ENCODE results near the gene ATP5F1B.

The ATP5F1B gene

GRCh38 chr12:56644654-56645053, 1.1 kb downstream of the ATP5F1B start:
- no peaks in the 10 kb centered on the region for H3K9me3 ChIP-seq (replicated peaks; ENCODE audit: low read length)
- peak overlapping the region; percentile 96 for H3K4me2 ChIP-seq (ENCODE audit: low read length)
- no peaks in the 10 kb centered on the region for H3K27me3 ChIP-seq (ENCODE audit: control insufficient read depth, insufficient read depth, low read length)
- peak overlapping the region; percentile 85 for H3K4me3 ChIP-seq (ENCODE audit: low read length)
- H3K9ac ChIP-seq (ENCODE audit: low read depth, low read length): peak overlapping the region; percentile 98
- H3K36me3 ChIP-seq (ENCODE audit: insufficient read depth, low read length): peaks cover 50% of the 10 kb centered on the region
- peaks cover 18% of the 10 kb centered on the region for H3K4me1 ChIP-seq (ENCODE audit: control insufficient read depth, insufficient read depth, low read length)

GRCh38 chr12:56641219-56641618, 4.6 kb downstream of the ATP5F1B start:
- Histone ChIP-seq H3K4me1 (ENCODE audit: control insufficient read depth, insufficient read depth, low read length) (peaks cover 23% of the 10 kb centered on the region), H3K9me3 (replicated peaks; ENCODE audit: low read length) (no peaks in the 10 kb centered on the region), H3K36me3 (ENCODE audit: insufficient read depth, low read length) (peaks cover 71% of the 10 kb centered on the region), H3K4me3 (ENCODE audit: low read length) (no peak overlapping the region), H3K9ac (ENCODE audit: low read depth, low read length) (no peak overlapping the region), H3K27me3 (ENCODE audit: control insufficient read depth, insufficient read depth, low read length) (no peaks in the 10 kb centered on the region), H3K4me2 (ENCODE audit: low read length) (no peak overlapping the region)

- Histone ChIP-seq H3K9me3 (replicated peaks; ENCODE audit: low read length) (no peaks in the 10 kb centered on the region), H3K36me3 (ENCODE audit: insufficient read depth, low read length) (peaks cover 42% of the 10 kb centered on the region), H3K9ac (ENCODE audit: low read depth, low read length) (peak overlapping the region; percentile 16), H3K4me3 (ENCODE audit: low read length) (no peak overlapping the region), H3K4me1 (ENCODE audit: control insufficient read depth, insufficient read depth, low read length) (peaks cover 25% of the 10 kb centered on the region), H3K4me2 (ENCODE audit: low read length) (no peak overlapping the region), H3K27me3 (ENCODE audit: control insufficient read depth, insufficient read depth, low read length) (no peaks in the 10 kb centered on the region)
Observed at GRCh38 chr12:56637621-56638020, 8.2 kb downstream of the ATP5F1B start.

GRCh38 chr12:56636675-56637540, 8.9 kb downstream of the ATP5F1B start:
- H3K4me1 ChIP-seq (ENCODE audit: control insufficient read depth, insufficient read depth, low read length): peaks cover 32% of the 10 kb centered on the region
- no peaks in the 10 kb centered on the region for H3K9me3 ChIP-seq (replicated peaks; ENCODE audit: low read length)
- H3K9ac ChIP-seq (ENCODE audit: low read depth, low read length): peak overlapping the region; percentile 82
- H3K27me3 ChIP-seq (ENCODE audit: control insufficient read depth, insufficient read depth, low read length): no peaks in the 10 kb centered on the region
- H3K4me2 ChIP-seq (ENCODE audit: low read length): peak overlapping the region; percentile 94
- peak overlapping the region; percentile 82 for H3K4me3 ChIP-seq (ENCODE audit: low read length)
- H3K36me3 ChIP-seq (ENCODE audit: insufficient read depth, low read length): peaks cover 35% of the 10 kb centered on the region

GRCh38 chr12:56635806-56636674, 9.7 kb downstream of the ATP5F1B start:
- H3K36me3 ChIP-seq (ENCODE audit: insufficient read depth, low read length): peaks cover 30% of the 10 kb centered on the region
- H3K4me3 ChIP-seq (ENCODE audit: low read length): peak overlapping the region; percentile 82
- peaks cover 33% of the 10 kb centered on the region for H3K4me1 ChIP-seq (ENCODE audit: control insufficient read depth, insufficient read depth, low read length)
- H3K4me2 ChIP-seq (ENCODE audit: low read length): peak overlapping the region; percentile 94
- no peaks in the 10 kb centered on the region for H3K9me3 ChIP-seq (replicated peaks; ENCODE audit: low read length)
- no peaks in the 10 kb centered on the region for H3K27me3 ChIP-seq (ENCODE audit: control insufficient read depth, insufficient read depth, low read length)
- peak overlapping the region; percentile 82 for H3K9ac ChIP-seq (ENCODE audit: low read depth, low read length)

GRCh38 chr12:56634837-56635791, 10.7 kb downstream of the ATP5F1B start:
- Histone ChIP-seq H3K4me3 (ENCODE audit: low read length) (peak overlapping the region; percentile 82), H3K36me3 (ENCODE audit: insufficient read depth, low read length) (peaks cover 32% of the 10 kb centered on the region), H3K4me1 (ENCODE audit: control insufficient read depth, insufficient read depth, low read length) (peaks cover 41% of the 10 kb centered on the region), H3K27me3 (ENCODE audit: control insufficient read depth, insufficient read depth, low read length) (no peaks in the 10 kb centered on the region), H3K9me3 (replicated peaks; ENCODE audit: low read length) (no peaks in the 10 kb centered on the region), H3K9ac (ENCODE audit: low read depth, low read length) (peak overlapping the region; percentile 82), H3K4me2 (ENCODE audit: low read length) (peak overlapping the region; percentile 94)

GRCh38 chr12:56634242-56634836, 11.4 kb downstream of the ATP5F1B start:
- H3K36me3 ChIP-seq (ENCODE audit: insufficient read depth, low read length): peaks cover 26% of the 10 kb centered on the region
- H3K4me3 ChIP-seq (ENCODE audit: low read length): peak overlapping the region; percentile 82
- no peaks in the 10 kb centered on the region for H3K9me3 ChIP-seq (replicated peaks; ENCODE audit: low read length)
- H3K4me2 ChIP-seq (ENCODE audit: low read length): peak overlapping the region; percentile 94
- peak overlapping the region; percentile 82 for H3K9ac ChIP-seq (ENCODE audit: low read depth, low read length)
- H3K4me1 ChIP-seq (ENCODE audit: control insufficient read depth, insufficient read depth, low read length): peaks cover 41% of the 10 kb centered on the region
- H3K27me3 ChIP-seq (ENCODE audit: control insufficient read depth, insufficient read depth, low read length): no peaks in the 10 kb centered on the region

GRCh38 chr12:56633468-56634241, 12.1 kb downstream of the ATP5F1B start:
- Histone ChIP-seq H3K27me3 (ENCODE audit: control insufficient read depth, insufficient read depth, low read length) (no peaks in the 10 kb centered on the region), H3K9me3 (replicated peaks; ENCODE audit: low read length) (no peaks in the 10 kb centered on the region), H3K4me1 (ENCODE audit: control insufficient read depth, insufficient read depth, low read length) (peaks cover 41% of the 10 kb centered on the region), H3K4me3 (ENCODE audit: low read length) (peak overlapping the region; percentile 82), H3K36me3 (ENCODE audit: insufficient read depth, low read length) (peaks cover 19% of the 10 kb centered on the region), H3K9ac (ENCODE audit: low read depth, low read length) (peak overlapping the region; percentile 82), H3K4me2 (ENCODE audit: low read length) (peak overlapping the region; percentile 94)

- no peaks in the 10 kb centered on the region for H3K27me3 ChIP-seq (ENCODE audit: control insufficient read depth, insufficient read depth, low read length)
- peak overlapping the region; percentile 9 for H3K9ac ChIP-seq (ENCODE audit: low read depth, low read length)
- peaks cover 12% of the 10 kb centered on the region for H3K36me3 ChIP-seq (ENCODE audit: insufficient read depth, low read length)
- H3K9me3 ChIP-seq (replicated peaks; ENCODE audit: low read length): no peaks in the 10 kb centered on the region
- peaks cover 46% of the 10 kb centered on the region for H3K4me1 ChIP-seq (ENCODE audit: control insufficient read depth, insufficient read depth, low read length)
- peak overlapping the region; percentile 55 for H3K4me3 ChIP-seq (ENCODE audit: low read length)
- H3K4me2 ChIP-seq (ENCODE audit: low read length): peak overlapping the region; percentile 94
Observed at GRCh38 chr12:56632701-56633467, 12.9 kb downstream of the ATP5F1B start.
